ENCODE measurements around the gene ELL2.

DNA sequence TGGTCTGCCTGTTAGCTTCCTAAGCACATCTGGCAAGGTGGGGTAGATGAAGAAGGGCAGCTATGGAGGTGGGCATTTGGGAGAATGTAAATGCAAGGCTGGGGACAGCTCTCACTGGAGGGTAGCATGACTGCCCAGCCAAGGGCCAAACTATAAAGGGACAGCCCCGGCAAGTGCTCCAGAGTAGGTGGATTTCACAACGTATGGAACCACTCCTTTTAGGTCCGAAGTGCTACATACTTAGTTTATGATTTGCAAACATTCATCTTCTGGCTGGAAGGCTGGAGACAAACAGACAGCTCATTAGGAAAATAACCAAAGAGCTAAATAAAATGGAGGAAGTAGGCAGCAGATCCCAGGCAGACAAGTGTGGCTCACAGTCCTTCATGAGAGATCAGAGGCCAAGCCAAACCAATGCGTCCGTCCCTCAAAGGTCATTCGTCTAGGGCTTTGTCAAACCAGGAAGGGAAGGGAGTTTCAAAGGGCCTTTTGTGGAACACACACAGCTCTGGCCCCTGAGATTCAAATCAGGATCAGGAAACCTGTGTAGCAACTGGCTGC is 96.6 kb downstream of the ELL2 start:
- TF ChIP-seq POLR2A (IDR thresholded peaks at IDR 0.05): no peak
- TF ChIP-seq, protein P1, sequence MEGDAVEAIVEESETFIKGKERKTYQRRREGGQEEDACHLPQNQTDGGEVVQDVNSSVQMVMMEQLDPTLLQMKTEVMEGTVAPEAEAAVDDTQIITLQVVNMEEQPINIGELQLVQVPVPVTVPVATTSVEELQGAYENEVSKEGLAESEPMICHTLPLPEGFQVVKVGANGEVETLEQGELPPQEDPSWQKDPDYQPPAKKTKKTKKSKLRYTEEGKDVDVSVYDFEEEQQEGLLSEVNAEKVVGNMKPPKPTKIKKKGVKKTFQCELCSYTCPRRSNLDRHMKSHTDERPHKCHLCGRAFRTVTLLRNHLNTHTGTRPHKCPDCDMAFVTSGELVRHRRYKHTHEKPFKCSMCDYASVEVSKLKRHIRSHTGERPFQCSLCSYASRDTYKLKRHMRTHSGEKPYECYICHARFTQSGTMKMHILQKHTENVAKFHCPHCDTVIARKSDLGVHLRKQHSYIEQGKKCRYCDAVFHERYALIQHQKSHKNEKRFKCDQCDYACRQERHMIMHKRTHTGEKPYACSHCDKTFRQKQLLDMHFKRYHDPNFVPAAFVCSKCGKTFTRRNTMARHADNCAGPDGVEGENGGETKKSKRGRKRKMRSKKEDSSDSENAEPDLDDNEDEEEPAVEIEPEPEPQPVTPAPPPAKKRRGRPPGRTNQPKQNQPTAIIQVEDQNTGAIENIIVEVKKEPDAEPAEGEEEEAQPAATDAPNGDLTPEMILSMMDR (IDR thresholded peaks at IDR 0.05): no peak

Measured in suprapubic skin (tissue), 3 donors.